DMS153 treated with DMSO at 0.1 percent for 48 hours (cell line): ENCODE data around the gene LPCAT1.
"Not testable (repeated sequence)": the region's sequence is repeated elsewhere in the genome, so short reads cannot be mapped to it uniquely, and the experiment has no call there.

Source experiments
- DNase-seq: peaks from one replicate; lab custom pipeline; 2025; ENCODE audit not compliant: unreplicated experiment; lab: John Stamatoyannopoulos, UW

LPCAT1 gene

GRCh38 chr5:1541702-1542400, 18.1 kb upstream of the LPCAT1 start:
- no peak for DNase-seq

GRCh38 chr5:1540831-1541701, 17.3 kb upstream of the LPCAT1 start:
- DNase-seq: no peak

GRCh38 chr5:1540166-1540565, 16.4 kb upstream of the LPCAT1 start:
- no peak for DNase-seq

GRCh38 chr5:1539393-1540161, 15.8 kb upstream of the LPCAT1 start:
- DNase-seq: not testable (repeated sequence)

- DNase-seq: no peak
Measured at GRCh38 chr5:1538741-1539392, 15.1 kb upstream of the LPCAT1 start.

GRCh38 chr5:1538276-1538675, 14.5 kb upstream of the LPCAT1 start:
- no peak for DNase-seq

- DNase-seq: no peak
Measured at GRCh38 chr5:1537603-1538154, 13.9 kb upstream of the LPCAT1 start.

- DNase-seq: no peak
Measured at GRCh38 chr5:1536871-1537602, 13.3 kb upstream of the LPCAT1 start.

GRCh38 chr5:1536322-1536845, 12.6 kb upstream of the LPCAT1 start:
- no peak for DNase-seq

GRCh38 chr5:1535646-1536045, 11.9 kb upstream of the LPCAT1 start:
- DNase-seq: no peak

GRCh38 chr5:1532384-1532783, 8.6 kb upstream of the LPCAT1 start:
- no peak for DNase-seq

- no peak for DNase-seq
Measured at GRCh38 chr5:1529498-1529897, 5.7 kb upstream of the LPCAT1 start.

GRCh38 chr5:1527533-1528205, 3.9 kb upstream of the LPCAT1 start:
- no peak for DNase-seq

- DNase-seq: no peak
Measured at GRCh38 chr5:1526681-1527131, 2.9 kb upstream of the LPCAT1 start.

GRCh38 chr5:1526190-1526631, 2.5 kb upstream of the LPCAT1 start:
- no peak for DNase-seq

GRCh38 chr5:1525624-1526189, 1.9 kb upstream of the LPCAT1 start:
- no peak for DNase-seq

GRCh38 chr5:1524799-1525623, 1.3 kb upstream of the LPCAT1 start:
- DNase-seq: no peak

- no peak for DNase-seq
Measured at GRCh38 chr5:1524481-1524798, 680 bp upstream of the LPCAT1 start.
